NCI-H2227 (cell line): Measurements from ENCODE around the gene FOXN3.
"Not testable (repeated sequence)": the region's sequence is repeated elsewhere in the genome, so short reads cannot be mapped to it uniquely, and the experiment has no call there.

Experiments
- DNase-seq: peaks from one replicate; lab custom pipeline; 2025; ENCODE audit not compliant: unreplicated experiment; lab: John Stamatoyannopoulos, UW

FOXN3 gene

DNA sequence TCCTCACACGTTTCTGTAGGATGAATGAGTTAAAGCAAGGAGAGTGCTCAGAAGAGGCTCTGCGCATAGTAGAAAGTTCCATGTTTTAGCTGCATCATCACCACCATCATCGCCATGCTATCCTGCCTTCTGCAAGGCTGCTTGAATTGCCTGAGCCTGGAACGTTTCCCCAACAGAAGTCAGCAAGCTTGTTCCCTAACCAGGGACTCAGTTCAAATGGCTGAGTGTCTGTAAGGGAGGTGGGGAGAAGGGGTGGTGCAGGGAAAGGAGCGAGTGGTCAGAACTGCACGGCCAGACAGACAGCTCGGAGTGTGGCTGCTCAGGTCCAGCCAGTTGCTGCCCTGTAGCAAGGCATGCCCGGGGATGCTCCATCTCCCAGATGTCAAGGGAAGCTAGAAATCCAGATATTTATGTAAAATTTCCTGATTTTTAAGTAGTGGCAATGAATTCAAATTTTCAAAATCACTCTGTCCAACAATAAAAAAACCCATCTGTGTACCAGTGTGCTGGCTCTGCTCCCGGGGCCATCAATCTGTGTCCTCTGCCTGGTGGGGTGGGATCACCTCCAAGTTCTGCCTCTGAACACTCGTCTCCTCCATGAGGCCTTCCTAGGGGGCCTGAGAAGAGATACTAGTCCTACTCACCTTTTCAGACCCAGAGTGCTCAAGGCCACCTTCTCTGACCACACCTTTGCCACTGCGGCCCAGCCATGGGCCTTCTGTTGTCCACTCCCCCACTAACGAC lies 162.7 kb downstream of the FOXN3 start:
- no peak for DNase-seq

DNA sequence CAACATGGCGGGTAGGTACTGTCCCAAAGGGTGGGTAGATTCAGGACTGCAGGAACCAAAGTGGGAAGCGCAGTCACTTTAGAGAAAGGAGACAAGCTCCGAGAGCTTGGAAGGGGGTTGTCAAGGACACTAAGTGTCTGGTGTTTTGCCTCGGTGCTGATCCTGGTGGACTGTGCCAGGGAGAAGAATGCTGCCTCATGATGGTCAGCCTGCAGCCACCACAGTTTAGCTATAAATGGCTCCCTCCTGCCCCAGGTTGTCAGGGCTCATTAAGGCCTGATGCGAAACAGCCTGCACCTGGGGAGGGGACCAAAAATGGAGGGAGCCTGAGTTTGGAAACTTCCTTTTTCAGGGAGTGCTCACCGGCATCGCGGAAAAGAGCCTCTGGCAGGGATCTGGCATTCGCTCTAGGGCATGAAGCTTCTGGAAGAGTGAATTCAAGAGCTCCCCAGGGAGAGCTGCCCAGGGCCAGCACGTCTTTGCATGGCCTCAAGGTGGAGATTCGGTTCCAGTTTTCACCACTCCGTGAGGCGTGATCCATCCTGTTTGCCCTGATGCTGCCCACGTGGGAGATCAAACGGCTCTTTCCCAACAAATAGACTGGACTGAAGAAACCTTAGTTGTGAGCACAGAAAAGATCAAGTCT lies 164.0 kb downstream of the FOXN3 start:
- no peak for DNase-seq

GRCh38 chr14:89251061-89251460 lies 166.0 kb downstream of the FOXN3 start:
- no peak for DNase-seq

DNA sequence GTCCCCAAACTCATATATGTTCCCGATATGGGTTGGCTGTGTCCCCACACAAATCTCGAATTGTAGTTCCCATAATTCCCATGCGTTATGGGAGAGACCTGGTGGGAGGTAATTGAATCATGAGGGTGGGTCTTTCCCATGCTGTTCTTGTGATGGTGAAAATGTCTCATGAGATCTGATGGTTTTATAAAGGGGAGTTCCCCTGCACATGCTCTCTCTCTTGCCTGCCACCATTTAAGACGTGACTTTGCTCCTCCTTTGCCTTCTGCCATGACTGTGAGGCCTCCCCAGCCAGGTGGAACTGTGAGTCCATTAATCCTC lies 166.4 kb downstream of the FOXN3 start:
- not testable (repeated sequence) for DNase-seq

DNA sequence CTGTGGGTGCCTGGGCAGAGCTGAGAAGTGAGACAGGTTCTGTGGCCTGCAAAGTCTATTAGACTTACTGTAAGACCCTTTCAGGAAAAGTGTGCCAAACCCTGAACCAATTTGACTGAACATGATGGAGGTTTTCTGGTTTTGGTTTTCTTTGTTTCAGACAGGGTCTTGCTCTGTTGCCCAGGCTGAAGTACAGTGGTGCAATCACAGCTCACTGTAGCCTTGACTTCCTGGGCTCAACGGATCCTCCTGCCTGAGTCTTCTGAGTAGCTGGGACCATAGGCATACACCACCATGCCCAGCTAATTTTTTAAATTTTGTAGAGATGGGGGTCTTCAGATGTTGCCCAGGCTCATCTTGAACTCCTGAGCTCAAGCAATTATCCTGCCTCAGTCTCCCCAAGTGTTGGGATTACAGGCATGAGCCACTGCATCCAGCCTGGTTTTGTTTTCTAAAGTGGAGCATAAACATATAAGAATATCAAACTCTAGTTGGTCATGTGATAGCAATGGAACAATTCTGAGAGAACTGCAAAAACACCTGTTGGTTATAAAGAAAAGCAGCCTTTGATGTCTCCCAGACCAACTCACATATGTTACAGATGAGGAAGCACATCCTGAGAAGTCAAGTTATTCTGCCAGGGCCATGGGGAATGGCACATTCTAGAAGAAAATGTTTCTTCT lies 166.9 kb downstream of the FOXN3 start:
- DNase-seq, result no peak

DNA sequence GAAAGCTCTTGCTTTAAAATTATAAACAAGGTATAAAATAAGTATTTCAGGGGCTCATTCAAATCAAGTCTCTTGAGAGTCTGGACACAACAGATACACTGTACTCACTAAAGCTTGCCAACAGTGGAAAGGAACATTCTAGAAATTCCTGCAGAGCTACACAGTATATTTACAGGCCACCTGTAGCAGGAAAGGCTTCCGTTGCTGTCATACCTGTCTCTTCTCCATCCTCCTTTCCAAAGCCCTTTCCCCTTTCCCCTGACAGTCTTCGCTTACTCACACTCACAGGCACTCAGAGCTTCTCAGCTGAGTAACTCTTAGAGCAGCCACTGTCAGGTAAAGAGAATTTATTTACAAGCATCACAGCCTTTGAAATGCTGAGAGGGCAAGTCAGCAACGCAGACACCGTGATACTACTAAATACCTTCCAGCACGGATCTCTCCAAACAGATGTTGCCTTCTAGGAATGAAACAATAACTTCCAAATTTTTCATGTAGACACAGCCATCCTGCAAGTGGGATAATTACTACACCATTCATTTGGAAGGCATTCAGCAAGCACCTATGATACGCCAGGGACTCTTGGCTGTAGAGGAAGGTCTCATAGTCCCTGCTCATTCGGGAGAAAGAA lies 167.9 kb downstream of the FOXN3 start:
- no peak for DNase-seq

DNA sequence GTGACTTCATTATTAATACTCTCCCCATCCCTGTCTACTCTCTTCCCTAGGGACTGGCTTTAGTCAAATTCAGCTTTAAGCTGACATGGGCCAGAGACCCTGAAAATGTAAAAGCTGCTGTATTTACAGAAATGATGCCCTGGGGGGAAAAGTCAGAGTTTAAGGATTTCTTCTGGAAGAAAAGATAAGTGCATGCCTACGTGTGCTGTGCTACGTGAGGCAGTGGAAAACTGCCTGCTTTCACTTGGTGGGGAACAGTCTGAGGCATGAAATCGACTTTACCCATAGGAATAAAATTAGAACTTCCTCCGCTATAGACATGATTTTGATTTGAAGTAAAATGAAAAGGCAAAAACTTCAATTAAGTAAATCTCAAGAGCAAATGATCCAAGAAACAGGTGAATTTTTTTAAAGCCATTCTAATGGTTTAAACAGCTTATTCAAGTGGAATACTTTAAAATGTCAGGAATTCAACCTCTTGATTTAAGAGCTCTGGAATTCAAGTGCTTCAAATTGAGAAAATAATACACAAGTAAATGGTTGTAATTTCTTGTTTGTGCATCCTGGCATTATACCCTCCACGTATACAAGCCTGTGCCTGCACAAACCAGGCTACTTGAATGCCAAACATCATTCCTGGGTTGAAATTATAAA lies 168.5 kb downstream of the FOXN3 start:
- DNase-seq, result no peak

DNA sequence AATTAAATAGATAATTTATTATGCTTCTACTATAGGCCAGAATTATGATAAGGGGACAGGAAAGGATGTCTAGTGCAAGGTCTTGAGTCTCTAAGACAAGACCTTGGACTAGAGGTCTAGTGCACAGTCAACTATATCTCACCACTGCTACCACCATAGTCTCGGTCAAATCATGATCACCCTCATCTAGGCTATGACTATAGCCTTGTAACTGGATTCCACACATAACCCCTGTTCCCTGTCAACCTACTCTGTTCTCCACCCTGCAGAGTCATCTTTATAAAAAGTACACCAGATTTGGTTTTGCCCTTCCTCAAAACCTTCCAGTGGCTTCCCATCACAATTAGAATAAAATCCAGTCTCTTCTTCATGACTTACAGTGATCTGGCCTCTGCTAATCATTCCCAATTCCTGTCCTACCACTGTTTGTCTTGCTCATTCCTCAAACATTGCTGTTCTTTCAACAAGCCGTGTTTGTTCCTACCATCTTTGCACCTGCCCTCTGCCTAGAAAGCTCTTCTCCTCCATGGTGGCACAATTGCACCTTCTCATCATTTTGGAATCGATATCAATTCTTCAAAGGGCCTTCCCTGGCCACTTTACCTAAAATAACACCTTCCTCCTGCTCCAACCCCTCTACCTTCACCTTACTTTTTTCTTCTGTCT lies 169.4 kb downstream of the FOXN3 start:
- DNase-seq, result no peak

DNA sequence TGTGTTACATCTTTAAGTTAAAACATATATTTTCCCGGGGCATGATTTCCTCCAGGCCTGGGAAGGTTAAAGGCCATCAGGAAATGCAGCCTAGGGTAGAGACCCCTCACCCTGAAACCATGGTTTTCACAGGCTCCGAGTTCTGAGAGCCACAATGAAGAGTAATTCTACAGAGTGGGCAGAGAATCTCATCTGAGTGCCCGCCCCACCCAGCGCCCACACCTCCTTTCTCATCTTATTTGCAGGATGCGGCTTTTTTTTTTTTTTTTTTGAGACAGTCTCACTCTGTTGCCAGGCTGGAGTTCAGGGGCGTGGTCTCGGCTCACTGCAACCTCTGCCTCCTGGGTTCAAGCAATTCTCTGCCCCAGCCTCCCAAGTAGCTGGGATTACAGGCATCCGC lies 170.7 kb downstream of the FOXN3 start:
- DNase-seq, result no peak

GRCh38 chr14:89245802-89246201 lies 171.2 kb downstream of the FOXN3 start:
- DNase-seq, result no peak

- no peak for DNase-seq
Measured at GRCh38 chr14:89244720-89245119, 172.3 kb downstream of the FOXN3 start.

- DNase-seq, result no peak
Measured at GRCh38 chr14:89243741-89244140, 173.3 kb downstream of the FOXN3 start.

- no peak for DNase-seq
Measured at GRCh38 chr14:89243286-89243685, 173.7 kb downstream of the FOXN3 start.

- DNase-seq, result no peak
Measured at GRCh38 chr14:89242652-89243279, 174.3 kb downstream of the FOXN3 start.

DNA sequence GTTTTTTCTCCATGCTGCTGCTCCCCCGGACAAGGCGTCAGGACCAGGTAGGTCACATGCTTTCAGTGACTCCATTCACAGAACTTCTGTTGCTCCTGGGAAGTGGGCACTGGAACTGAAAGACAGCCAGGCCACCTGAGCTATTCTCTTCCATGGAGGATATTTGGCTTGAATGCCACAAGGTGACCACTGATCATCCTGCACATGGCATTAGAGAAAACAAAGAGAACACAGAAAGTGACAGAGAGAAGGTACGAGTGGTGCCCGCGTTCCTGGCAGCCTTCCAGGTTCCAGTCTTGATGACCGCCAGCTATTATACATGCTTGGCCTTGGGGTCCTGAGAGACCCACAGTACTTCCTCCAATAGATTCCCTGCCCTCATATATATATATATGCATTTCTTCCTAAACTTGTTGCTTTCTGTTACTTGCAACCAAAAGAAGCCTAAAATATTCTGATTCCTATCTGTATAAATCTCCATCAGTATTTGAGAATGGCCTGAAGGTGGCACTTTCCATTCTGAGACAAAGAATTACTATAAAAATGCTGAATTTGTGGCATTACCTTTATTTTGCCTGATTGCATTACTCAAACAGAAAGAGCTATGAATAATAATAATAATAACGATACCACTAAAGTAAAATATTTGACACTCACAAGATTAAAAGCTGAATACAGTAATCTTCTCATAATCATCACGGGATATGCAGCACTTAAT lies 174.9 kb downstream of the FOXN3 start:
- DNase-seq, result no peak

DNA sequence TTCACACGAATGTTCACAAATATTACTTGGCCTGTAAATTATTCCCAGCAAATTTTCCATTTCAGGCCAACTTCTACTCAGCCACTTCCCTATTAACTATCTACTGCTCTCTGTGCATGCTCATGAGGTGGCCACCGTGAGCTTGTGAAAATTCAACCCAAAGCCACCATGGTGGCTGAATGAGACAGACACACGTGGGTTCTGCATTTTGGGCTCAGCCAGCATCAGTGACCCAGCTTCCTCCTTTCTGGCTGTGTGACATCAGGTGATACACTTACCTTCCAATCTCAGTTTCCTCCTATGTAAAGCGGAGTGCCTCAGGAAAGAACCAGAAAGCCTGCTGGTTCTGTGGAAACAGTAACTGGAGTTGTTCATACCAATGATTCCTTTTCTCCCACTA lies 175.8 kb downstream of the FOXN3 start:
- DNase-seq, result no peak

DNA sequence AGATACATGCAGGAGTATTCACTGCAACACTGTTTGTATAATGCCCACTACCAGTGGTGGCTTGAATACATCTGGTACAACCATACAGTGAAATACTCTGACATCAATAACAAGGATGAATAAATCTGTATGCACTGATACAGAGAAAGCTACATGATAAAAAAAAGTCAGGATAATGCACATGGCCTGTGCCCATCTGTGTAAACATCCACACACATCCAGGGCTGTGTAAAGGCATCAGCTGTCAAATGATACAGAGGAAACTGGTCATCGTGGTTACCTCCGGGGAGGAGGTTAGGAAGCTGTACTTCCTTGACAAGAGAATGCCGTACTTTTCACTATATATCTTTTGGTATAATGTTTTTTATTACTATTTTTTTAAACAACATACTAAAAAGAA lies 176.6 kb downstream of the FOXN3 start:
- DNase-seq, result no peak

DNA sequence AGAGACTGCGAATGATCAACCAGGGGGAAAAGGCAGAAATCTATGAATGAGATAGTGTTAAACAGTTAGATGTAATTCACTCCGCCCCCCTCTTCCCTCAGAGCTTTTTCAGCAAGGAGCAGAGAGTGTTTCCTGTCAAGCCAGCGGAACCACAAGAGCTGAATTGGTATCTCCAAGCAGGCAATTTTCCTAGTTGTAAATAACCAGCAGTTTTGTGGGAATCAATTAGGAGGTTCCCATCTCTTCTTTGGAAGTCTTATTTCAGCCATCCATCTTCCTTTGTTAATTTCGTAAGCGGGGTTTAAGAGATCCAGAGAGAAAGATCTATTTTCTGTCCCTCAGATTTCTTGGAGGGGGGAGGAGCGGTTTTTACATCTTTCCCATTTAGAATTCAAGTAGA lies 178.0 kb downstream of the FOXN3 start:
- DNase-seq, result peak; percentile 12

DNA sequence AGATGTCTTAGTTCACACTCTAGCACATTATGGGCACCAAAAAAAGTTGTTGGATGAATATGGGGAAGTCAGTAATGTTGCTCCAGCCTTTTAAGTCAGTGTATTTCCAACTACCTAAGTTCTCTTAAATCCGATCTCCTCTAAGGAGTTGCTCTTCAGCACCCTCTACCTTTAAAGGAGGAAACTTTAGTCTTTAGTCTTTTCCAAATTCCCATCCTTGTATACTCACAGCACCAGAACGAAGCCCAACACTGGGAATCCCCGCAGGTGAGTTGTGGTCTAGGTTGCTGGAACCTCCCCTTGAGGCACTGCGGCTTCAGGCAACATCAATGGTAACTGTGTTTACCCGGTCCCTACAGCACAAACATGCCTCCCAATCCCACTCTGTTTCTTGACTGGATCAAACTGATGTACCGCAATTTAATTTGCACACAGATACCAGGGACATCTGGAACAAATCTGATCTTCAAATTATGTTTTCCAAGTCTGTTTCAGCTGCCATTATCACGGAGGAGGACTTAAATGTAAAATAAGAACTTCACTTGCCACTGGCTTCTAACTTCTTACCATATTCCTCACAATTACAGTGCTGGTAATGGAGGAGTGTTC lies 179.0 kb downstream of the FOXN3 start:
- DNase-seq, result no peak
